GM18511 (cell line): ENCODE data around the gene HS3ST3B1.

ENCODE experiments used
- ATAC-seq: cut with Tn5 transposase; IDR thresholded peaks from one replicate; pipeline ENCODE4 v1.9.1; 2021; ENCODE audit warnings: mild to moderate bottlenecking, moderate library complexity; ENCODE audit not compliant: unreplicated experiment

HS3ST3B1 gene

DNA sequence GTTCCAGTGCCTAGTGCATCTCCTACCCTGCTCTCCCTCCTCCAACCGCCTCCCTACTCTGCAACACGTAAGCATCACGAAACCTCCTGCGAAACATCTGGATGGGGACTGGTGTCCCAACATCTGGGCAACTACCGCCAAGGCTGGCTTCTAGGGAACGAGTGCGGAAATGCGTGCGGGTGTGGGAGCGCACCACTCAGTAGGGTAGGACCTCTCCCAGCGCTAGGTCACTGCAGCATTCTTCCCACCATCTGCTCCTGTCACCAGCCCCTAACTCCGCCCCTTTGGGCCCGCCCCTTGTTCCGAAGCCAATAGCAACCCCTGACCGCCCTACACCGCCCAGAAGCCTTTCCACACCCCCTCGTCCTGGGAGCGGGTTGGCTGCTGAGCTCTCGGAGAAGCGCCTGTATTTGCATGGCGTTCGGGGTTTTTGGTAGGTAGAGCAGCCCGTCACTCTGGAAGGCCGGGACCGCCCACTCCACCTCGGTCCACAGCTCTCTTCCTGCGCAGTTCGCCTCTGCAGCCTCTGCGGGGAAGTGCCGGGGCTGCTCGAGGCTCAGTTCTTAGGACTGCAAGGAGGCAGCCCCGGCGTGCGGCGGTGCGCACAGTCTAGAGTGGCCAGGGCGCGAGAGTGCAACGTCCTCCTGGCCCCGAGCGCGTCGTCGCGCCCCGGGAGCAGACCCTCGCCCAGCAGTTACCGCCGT is at the start of gene HS3ST3B1:
HS3ST3B1 (plus strand) TSS at position 507 of the 704 bp plus-strand sequence. CDS start 438 bp downstream, outside the sequence.
- ATAC-seq = peak; percentile 85

DNA sequence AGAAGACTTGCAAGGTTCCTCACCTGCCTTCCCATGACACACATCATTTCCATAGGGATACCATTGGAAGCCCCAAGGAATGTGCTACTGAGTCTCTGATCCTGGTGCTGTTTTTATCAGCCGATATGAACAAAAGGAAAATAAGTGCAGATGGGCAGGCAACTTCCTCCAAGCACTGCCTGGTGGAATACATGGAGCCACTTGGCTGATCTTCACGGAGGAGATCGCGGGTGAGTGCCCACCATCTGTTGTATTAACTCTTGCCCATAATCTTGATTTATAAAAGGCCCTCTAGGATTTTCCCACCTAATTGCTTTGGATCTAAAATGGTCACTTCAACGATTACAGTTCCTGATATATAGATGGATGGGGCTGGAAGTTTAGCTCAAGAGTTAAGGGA is 39.5 kb upstream of the HS3ST3B1 start:
- ATAC-seq = no peak

DNA sequence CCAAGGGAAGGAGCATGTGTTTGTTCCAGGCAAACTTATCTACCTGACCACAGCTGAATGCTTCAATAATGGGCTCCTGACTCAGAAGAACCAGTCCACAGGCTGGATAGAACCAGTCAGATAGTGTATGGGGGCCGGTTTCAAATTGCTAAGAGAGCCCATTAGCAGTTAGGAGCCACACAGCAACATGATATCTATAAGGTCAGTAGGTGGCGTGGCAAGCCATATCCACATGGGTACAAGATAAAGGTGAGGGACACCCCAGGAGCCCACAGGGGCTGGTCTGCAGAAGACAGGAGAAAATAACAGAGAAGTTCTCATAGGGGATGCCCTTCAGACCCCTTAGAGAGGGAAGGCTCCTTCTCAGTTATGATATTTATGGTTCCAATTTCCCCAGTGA is 32.6 kb upstream of the HS3ST3B1 start:
- ATAC-seq = no peak

DNA sequence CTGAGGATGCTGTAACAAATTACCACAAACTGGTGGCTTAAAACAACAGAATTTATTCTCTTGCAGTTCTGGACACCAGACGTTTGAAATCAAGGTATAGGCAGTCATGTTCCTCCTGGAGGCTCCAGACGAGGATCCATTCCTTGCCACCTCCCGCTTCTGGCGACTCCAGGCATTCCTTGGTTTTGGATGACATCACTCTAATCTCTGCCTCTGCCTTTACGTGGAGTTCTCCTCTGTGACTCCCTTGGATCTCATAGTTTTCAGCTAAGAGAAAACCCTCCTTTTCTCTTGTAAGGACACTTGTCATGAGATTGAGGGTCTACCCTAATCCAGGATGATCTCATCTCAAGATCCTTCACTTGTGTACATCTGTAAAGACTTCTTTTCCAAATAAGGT is 31.4 kb upstream of the HS3ST3B1 start:
- no peak for ATAC-seq

DNA sequence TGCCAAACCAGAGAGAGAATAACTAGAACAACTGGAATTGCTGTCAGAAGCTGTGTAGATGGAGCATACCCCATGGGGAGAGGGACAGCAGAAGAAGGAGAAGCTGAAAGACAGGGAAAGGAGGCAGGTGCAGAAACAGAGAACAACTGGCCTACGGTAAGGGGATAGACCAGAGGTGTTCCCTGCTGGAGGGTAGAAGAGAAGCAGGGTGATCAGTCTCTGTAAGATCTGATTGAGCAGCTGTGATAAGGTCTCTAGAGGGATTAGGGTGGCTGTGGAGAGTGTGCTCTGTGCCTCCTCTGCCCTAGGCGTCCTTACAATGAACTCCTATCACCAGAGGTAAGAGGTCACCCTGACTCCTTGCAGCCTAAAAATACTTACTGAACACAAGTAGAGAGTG is 30.4 kb upstream of the HS3ST3B1 start:
- no peak for ATAC-seq

DNA sequence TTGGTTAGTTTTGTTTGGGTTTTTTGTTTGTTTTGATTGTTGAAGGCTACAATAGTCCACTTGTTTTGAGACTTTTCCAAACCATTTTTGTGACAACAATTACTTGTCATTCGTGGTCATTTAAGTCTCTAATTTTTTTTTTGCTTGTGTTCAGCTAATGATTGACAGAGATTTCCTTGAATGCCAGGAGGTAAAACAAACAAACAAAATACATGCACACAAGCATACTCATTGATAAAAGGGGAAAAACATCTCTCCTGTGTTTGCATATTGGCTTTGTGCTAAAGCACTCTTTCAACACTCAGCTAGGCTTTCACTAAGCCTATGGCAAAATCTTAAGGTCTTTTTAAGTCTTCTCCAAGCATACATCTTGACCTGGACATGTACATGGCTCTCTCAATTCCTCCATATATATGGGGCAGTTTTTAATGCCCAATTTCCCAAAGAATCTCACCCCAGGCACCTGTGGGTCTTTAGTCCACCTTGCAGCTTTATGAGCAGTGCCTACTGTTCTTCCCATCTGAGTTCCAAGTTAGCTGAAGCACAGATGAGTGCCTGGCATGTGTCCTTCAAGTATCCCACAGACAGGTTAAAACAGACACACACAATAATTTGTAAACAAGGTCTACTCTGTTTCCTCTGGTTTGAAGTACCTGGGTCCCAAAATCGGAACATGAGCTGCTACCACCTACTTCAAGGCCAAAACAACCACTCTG is 24.2 kb upstream of the HS3ST3B1 start:
- no peak for ATAC-seq

DNA sequence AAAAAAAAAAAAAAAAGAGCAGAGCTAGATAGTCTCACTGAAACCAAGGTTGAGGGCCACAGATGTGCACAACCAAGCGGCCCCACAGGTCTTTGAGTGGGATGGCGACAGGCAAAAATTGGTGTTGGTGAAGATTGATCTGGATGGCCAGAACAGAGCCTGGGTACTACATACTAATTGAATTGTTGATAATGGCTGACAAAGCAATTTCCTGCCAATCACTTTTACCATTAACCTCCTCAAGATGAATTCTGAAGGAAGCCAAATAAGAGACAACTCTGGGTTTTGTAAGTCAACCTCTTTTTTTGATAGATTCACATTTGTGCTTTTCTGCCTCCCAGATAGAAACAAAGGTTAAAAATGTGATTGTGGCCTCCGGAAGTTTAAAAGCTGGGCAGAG is 19.4 kb upstream of the HS3ST3B1 start:
- ATAC-seq = no peak

DNA sequence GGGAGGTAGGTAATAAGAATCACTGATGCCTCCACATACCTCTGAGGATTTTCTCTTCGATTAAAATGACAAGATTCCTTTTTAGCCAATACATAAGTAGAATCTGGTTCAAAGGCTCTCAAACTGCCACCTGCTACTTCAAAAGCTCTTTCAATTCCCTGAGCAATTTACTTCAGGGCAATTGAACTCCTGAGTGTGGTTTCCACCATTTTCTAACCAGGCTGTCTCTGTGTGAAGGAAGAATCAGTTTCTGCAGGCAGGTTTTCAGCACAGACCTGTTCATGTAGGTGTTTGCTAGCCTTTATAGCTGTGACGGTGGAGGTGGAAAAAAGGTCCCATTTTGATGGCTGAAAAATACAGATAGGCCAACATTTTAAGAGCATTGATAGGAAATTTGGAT is 18.2 kb upstream of the HS3ST3B1 start:
- ATAC-seq = no peak

DNA sequence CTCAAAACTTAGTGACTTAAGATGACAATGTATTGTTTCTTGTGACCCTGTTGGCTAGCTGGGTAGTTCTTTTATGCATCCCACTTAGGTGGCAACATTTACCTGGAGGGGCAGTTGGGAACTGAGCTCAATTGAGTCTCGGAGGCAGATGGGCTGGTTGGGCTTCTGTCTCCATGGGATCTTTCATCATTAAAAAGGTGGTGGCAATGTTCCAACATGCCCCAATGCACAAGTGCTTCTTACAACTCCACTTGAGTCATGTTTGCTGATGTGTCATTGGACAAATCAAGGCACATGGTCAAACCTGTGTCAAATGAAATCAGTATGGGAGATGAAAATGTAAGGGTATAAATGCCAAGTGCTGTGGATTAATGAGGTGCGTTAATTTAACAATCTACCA is 11.7 kb upstream of the HS3ST3B1 start:
- ATAC-seq = no peak

DNA sequence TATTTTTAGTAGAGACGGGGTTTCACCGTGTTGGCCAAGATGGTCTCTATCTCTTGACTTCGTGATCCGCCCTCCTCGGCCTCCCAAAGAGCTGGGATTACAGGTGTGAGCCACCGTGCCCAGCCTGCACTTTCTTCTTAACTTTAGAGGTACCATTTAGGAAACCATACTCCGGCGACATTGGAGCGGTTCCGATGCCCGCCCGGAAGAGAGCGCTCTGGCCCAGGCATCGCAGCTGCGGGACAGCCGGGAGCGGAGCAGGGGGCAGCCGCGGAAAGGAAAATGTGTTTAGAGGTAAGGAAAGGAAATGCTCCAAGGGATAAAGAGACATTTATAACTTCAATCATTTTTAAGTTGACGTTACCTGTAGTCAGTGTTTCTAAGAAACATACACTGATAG is 6.0 kb upstream of the HS3ST3B1 start:
- no peak for ATAC-seq

DNA sequence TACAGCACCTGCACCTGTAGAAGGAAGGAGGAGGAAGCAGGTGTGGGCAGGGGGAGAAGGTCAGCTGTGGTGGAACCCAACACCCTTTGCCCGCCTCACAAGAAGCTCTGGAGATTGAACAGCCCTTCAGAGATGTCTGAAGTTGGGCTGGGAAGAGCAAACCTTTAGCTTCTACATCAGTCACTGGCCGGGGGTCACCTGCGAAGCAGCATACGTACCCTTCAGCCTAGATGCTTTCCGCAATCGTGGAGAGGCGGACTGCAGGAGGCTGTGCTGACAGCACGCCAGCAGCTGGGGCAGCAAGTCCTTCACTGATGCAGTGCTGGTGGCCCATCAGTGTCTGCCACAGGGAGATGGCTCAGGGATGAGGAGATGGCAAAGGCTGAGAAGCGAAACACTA is 5.2 kb upstream of the HS3ST3B1 start:
- ATAC-seq = no peak

DNA sequence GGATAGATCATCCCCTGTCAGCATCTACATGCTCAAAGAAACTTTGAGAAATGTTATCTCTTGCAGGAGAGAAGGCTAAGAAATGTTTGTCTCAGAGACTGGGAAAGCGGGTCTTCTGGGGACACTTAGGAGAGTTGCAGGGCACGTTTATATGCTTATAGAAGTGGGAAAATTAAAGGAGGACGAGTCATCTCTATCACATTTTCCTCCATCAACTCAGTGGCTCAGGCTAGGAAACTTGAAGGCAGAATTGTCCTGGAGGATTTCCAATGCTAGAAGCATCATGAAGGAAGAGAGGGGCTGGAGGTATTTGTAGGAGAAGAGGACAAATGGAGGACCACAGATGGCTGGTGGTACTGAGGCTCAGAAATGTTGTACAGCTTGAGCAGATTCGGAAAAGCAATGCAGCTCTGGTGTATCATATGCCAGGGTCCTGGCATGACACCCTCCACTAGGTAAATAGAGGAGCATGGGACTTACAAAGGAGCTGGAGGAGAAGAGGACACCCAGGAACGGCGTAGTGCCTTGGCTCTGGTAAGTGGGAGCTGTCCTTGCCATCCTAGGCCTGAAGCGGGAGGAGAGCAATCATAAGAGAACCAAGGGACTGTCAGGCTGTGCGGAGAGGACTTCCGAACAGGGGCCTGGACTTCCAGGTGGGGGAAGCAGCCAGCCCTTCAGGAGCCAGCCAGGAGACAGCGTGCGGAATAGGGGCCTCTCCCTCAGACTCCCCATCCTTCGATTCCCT is 4.5 kb upstream of the HS3ST3B1 start:
- no peak for ATAC-seq

DNA sequence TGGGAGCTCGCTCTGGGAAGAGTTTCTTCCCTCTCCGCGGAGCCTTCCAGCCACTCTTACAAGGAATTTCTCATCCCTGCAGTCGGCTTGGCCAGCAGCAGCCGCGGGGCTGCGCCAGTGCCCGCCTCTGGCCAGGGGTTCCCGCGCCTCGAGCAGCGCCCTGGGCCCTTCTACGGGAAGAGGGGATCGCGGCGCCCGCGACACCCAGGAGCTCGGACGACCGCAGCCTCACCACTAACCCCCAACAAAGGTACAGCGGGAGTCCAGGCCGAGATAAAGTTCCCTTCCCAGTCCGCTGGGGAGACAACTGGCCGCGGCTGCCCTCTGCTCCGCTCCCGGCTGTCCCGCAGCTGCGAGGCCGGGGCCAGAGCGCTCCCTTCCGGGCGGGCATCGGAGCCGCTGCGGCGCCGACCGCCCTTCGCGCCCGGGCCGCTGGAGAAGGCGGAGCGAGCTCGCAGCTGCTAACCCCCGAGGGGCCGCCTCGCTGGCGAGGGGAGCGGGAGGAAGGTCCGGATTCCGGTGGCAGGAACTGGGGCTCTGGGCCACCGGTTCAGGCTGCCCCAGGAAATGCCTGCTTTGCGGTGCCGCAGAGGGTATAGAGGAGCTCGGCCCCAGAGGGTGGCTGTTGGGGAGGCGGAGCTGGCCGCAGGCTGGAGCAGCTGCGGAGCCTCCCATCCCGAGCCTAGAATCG is 3.6 kb upstream of the HS3ST3B1 start:
- ATAC-seq = no peak

DNA sequence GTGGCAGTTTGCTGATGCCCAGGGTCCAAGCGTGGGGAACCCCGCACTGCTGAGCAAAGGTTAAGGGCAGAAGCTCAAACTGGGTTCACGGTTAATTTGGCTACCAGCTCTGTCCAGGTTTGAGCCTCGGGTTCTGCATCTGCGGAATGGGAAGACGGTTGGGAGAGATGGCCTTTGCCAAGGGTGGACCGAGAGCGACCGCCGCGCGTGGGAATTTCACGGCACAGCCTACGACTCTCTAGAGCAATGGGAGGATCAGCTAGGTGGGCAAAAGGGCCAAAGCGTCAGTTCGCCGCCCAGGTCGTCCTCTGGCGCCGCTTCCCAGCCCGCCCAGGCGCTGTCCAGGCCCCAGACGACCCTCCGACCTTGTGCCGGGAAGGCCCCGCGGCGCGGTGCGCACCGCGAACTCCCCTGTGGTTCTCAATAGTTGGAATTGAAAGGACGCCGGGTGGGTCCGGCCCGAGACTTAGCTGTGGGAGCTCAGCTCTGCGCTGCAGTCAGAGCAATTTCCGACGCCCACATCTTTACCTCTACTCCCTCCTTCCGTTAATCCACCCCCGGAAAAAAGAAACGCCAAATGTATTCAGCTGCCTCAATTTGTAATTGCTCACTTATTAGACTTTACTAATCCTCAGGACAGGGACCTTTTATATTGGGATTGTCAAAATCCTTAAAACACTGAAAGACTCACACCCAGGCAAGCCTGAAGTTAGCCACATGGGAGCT is 2.5 kb upstream of the HS3ST3B1 start:
- ATAC-seq = no peak

DNA sequence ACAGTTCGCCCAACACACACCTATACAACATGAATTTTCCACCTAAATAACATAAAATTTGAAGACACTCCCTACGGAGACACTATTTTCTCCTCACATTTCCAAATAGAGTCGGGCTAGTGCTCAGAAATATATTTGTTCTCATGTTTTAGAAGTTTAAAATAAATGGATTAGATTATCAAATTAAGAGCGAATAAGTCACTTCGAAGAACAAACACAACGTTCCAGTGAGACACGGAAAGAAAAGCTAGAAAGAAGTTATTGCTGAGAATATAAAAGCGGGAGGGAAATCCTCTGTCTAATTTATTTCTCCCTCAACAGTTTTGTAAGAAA is 2.0 kb upstream of the HS3ST3B1 start:
- no peak for ATAC-seq

DNA sequence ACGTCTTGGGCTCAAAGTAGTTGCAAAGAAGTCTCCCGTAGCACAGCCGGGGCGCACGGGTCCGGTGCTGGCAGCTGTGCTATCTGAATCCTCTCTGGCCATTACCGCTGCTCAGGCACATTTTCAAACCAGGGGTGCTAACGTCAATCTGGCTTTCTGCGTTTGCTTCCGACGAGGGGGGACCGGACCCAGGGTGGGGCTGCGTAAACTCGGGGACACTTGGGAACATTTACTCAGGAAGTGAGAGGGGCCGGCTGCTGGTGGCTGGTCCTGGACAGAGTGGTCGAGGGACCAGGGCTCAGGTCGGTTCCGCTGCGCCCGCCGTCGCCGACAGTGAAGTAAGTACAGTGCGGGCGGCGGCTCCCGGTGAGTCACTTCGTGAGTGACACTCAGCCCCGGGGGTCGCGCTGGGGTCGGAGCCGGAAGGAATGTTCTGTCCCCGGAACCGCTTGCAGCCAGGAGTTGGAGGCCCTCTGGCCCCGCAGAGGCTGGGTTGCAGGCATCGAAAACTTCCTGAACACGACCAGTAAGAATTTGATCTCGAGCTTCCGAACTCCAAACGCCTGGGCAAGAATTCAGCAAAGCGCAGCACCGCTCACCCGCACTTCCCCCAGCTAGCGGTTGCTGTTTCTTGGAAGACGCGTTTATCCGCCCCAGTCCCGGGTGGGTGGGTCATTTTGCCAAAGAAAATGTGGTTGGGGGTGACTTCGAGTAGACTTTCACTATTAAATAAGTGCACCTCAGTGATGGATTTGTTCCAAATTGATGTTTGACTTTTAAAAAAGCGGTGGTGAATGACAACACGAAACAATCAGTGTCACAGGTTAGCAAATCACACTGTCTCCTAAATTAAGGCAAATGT is 1.4 kb upstream of the HS3ST3B1 start:
- no peak for ATAC-seq

DNA sequence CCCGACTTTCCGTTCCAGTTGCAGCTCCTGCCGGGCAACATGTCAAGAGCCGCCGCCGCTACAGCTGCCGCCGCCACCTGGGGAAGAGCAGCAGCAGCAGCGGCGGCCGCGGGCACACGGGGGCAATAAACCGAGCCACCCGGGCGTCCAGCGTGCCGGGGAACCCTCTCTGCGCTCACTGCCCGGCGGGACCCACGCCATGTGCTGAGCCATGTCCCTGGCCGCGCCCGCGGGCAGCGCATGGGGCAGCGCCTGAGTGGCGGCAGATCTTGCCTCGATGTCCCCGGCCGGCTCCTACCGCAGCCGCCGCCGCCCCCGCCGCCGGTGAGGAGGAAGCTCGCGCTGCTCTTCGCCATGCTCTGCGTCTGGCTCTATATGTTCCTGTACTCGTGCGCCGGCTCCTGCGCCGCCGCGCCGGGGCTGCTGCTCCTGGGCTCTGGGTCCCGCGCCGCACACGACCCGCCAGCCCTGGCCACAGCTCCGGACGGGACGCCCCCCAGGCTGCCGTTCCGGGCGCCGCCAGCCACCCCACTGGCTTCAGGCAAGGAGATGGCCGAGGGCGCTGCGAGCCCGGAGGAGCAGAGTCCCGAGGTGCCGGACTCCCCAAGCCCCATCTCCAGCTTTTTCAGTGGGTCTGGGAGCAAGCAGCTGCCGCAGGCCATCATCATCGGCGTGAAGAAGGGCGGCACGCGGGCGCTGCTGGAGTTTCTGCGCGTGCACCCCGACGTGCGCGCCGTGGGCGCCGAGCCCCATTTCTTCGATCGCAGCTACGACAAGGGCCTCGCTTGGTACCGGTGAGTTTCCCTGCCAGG is 604 bp downstream of the HS3ST3B1 start:
- ATAC-seq = peak; percentile 3

DNA sequence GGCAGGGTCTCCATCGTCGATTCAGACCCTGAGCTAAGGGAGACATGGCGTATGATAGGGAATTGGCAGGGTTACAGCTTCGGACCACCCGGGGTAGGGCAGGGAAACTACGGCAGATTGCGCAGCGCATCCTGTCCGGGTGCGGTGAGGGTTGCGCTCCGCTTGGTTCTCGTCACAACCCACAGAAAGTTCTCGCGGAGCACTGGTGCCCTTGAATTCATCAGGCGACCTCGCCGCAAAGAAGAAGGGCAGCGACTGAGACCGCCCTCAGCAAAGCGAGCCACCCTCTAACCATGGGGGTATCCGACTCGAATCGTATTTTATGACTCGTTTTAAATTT is 1.2 kb downstream of the HS3ST3B1 start:
- ATAC-seq = peak; percentile 29

DNA sequence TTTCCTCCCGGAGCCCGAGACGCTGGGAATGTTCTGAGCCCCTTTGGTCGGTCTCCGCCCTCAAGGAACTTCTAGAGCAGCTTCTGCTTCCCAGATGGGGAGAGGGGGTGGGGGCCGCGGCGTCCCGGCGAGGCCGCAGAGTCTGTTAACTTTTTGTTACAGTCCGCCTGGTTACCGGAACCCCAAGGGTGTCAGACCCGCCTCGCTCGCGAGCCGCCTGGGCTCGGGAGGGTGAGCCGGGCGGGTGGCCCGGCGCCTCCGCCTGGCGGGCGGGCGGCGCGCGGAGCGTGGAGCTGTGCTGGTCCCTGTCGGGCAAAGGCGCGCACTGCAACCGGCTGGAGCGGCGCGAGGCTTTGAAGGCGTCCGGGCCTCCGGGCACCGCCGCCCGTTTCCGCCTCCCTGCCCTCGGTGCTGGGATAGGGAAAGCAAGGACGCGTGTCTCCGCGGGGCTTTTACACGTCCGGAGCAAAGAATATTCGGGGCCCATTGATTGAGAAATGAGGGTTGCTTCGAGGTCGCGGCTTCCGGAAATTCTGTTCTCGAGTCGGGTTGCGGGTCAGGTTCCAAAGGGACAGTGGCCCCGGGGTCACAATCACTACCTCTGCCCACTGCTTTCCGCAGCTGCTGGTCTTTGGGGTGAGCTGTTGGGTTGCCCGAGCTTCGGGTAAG is 1.7 kb downstream of the HS3ST3B1 start:
- peak; percentile 64 for ATAC-seq
